GM23338 (cell line): ENCODE results near the gene IMPDH1. TPM values are rescaled to one million over a fixed set of nuclear protein-coding genes. Genes with fewer than 3 reads are reported as not detected.
A peak's percentile ranks its signal among the peaks of the same experiment; 100 is the strongest.

Experiments used
- ATAC-seq: fragments of 200-7000 bp; cut with Tn5 transposase; 3 replicates; pipeline ENCODE4 v1.9.1; 2020
- DNase-seq: peaks from one replicate; pipeline ENCODE4 v3.0.0-alpha.2; 2015; ENCODE audit warnings: low spot score
- H2AFZ ChIP-seq: fragments of 200-600 bp; sonication (generic); 2 replicates; pipeline ENCODE4 v1.8.0; 2016; ENCODE audit warnings: antibody characterized with exemption, mild to moderate bottlenecking, moderate library complexity
- H3F3A ChIP-seq: fragments of 200-600 bp; sonication (generic); replicated peaks from 2 replicates; pipeline ENCODE4 v1.8.0; 2017; ENCODE audit warnings: antibody characterized with exemption, mixed run types, low read depth
- H3K27ac ChIP-seq: fragments of 200-600 bp; sonication (generic); 2 replicates; pipeline ENCODE4 v1.6.1; 2016; ENCODE audit warnings: low read depth
- H3K27me3 ChIP-seq: fragments of 200-600 bp; sonication (generic); 2 replicates; pipeline ENCODE4 v1.8.0; 2016; ENCODE audit warnings: mild to moderate bottlenecking, mixed run types, moderate library complexity; ENCODE audit not compliant: insufficient read depth
- H3K36me3 ChIP-seq: fragments of 200-600 bp; sonication (generic); 2 replicates; pipeline ENCODE4 v1.8.0; 2016; ENCODE audit warnings: mild to moderate bottlenecking; ENCODE audit not compliant: insufficient read depth
- H3K4me1 ChIP-seq: fragments of 200-600 bp; sonication (generic); 2 replicates; pipeline ENCODE4 v1.8.0; 2016; ENCODE audit warnings: mild to moderate bottlenecking, moderate library complexity; ENCODE audit not compliant: insufficient read depth
- H3K4me2 ChIP-seq: fragments of 200-600 bp; sonication (generic); 2 replicates; pipeline ENCODE4 v1.7.1; 2017; ENCODE audit warnings: mixed run types
- H3K4me3 ChIP-seq: fragments of 200-600 bp; sonication (generic); 2 replicates; pipeline ENCODE4 v1.6.1; 2016; ENCODE audit warnings: mixed run types
- H3K79me2 ChIP-seq: fragments of 200-600 bp; sonication (generic); replicated peaks from 2 replicates; pipeline ENCODE4 v1.8.0; 2017; ENCODE audit warnings: mild to moderate bottlenecking; ENCODE audit not compliant: insufficient read depth
- H3K9me2 ChIP-seq: fragments of 200-600 bp; sonication (generic); 2 replicates; pipeline ENCODE4 v1.8.0; 2017; ENCODE audit not compliant: insufficient read depth
- H4K20me1 ChIP-seq: fragments of 200-600 bp; sonication (generic); replicated peaks from 2 replicates; pipeline ENCODE4 v1.8.0; 2017; ENCODE audit warnings: mild to moderate bottlenecking; ENCODE audit not compliant: insufficient read depth
- H3K27ac Mint-ChIP-seq: 2 replicates; pipeline ENCODE4 v1.8.0; 2020; ENCODE audit warnings: inconsistent platforms, mild to moderate bottlenecking, moderate library complexity, mixed read lengths
- H3K27me3 Mint-ChIP-seq: 3 replicates; pipeline ENCODE4 v1.8.0; 2022; ENCODE audit warnings: low read depth, mild to moderate bottlenecking, moderate library complexity, mixed read lengths, inconsistent platforms; ENCODE audit not compliant: insufficient read depth, poor library complexity
- H3K36me3 Mint-ChIP-seq: 3 replicates; pipeline ENCODE4 v1.8.0; 2021; ENCODE audit warnings: low read depth, mild to moderate bottlenecking, inconsistent platforms, moderate library complexity, mixed read lengths
- H3K4me1 Mint-ChIP-seq: 3 replicates; pipeline ENCODE4 v1.8.0; 2020; ENCODE audit warnings: mild to moderate bottlenecking, inconsistent platforms, mixed read lengths
- H3K4me3 Mint-ChIP-seq: 3 replicates; pipeline ENCODE4 v1.8.0; 2021; ENCODE audit warnings: moderate library complexity, mild to moderate bottlenecking, inconsistent platforms, mixed read lengths
- H3K9me3 Mint-ChIP-seq: 3 replicates; pipeline ENCODE4 v1.8.0; 2020; ENCODE audit warnings: moderate library complexity, mild to moderate bottlenecking, inconsistent platforms, mixed read lengths
- CREB1 ChIP-seq: fragments of 250-450 bp; sonication (Bioruptor Pico); IDR thresholded peaks from 2 replicates; pipeline ENCODE4 v1.5.0; 2020; ENCODE audit warnings: low read depth, mild to moderate bottlenecking, moderate library complexity
- ETS1 ChIP-seq: IDR thresholded peaks from 2 replicates; pipeline ENCODE4 v1.6.1; 2016; ENCODE audit warnings: antibody characterized with exemption
- EZH2 ChIP-seq: fragments of 200-600 bp; sonication (generic); IDR thresholded peaks from one replicate; pipeline ENCODE4 v1.8.0; 2017; ENCODE audit warnings: antibody characterized with exemption, mild to moderate bottlenecking, low read depth; ENCODE audit not compliant: unreplicated experiment
- EZH2phosphoT487 ChIP-seq: fragments of 200-600 bp; sonication (generic); IDR thresholded peaks from one replicate; pipeline ENCODE4 v1.8.1; 2018; ENCODE audit warnings: antibody characterized with exemption; ENCODE audit not compliant: unreplicated experiment
- JUNB ChIP-seq: IDR thresholded peaks from one replicate; pipeline ENCODE4 v1.6.1; 2016; ENCODE audit warnings: antibody characterized with exemption; ENCODE audit not compliant: unreplicated experiment
- NANOG ChIP-seq: IDR thresholded peaks from 2 replicates; pipeline ENCODE4 v1.6.1; 2016; ENCODE audit warnings: antibody characterized with exemption, borderline replicate concordance
- POLR2AphosphoS5 ChIP-seq: IDR thresholded peaks from 2 replicates; pipeline ENCODE4 v1.6.1; 2016; ENCODE audit warnings: antibody characterized with exemption, low read depth
- REST ChIP-seq: IDR thresholded peaks from one replicate; pipeline ENCODE4 v1.6.1; 2018; ENCODE audit warnings: antibody characterized with exemption; ENCODE audit not compliant: unreplicated experiment
- STAT1 ChIP-seq: IDR thresholded peaks from one replicate; pipeline ENCODE4 v1.6.1; 2016; ENCODE audit warnings: antibody characterized with exemption; ENCODE audit not compliant: unreplicated experiment
- ZNF114 ChIP-seq: fragments of 250-450 bp; sonication (Bioruptor Pico); IDR thresholded peaks from 2 replicates; pipeline ENCODE4 v1.5.0; 2020; ENCODE audit warnings: mild to moderate bottlenecking, moderate library complexity
- ZNF331 ChIP-seq: fragments of 250-450 bp; sonication (Bioruptor Pico); IDR thresholded peaks from 2 replicates; pipeline ENCODE4 v1.5.0; 2020; ENCODE audit warnings: low read depth, mild to moderate bottlenecking, moderate library complexity
- polyA plus RNA-seq: library from polyadenylated mRNA; unstranded; fragments of >200 nt; fragmentation: Nextera tagmentation; extraction: Ambion mirVana; gene quantifications from 2 replicates; pipeline ENCODE4 v1.2.1, GENCODE V29; 2016
- total RNA-seq: library from RNA; depleted of rRNA; stranded (reverse); fragments of >200 nt; shearing (Covaris generic); gene quantifications from 2 replicates; pipeline ENCODE4 v1.2.3, GENCODE V29; 2014
- TF ChIP-seq, protein P1 (sequence below): fragments of 250-450 bp; sonication (Bioruptor Pico); IDR thresholded peaks from 2 replicates; pipeline ENCODE4 v1.5.0; 2020; ENCODE audit warnings: mild to moderate bottlenecking, moderate library complexity
- TF ChIP-seq, protein P2 (sequence below), 2 experiments: fragments of 200-600 bp in 1 of 2; sonication (generic) in 1 of 2; conservative IDR thresholded peaks; 2 replicates each; pipeline versions ENCODE4 v1.5.1 to v1.6.1; 2016 to 2017; ENCODE audit warnings: antibody characterized with exemption in 2 of 2, low read depth in 2 of 2, mild to moderate bottlenecking in 2 of 2, moderate library complexity in 1 of 2

The IMPDH1 gene
- total and polyA plus RNA-seq, 2 experiments from 2014 or later = 16.4 to 48.3 TPM

GRCh38 chr7:128443831-128444600, 34.2 kb upstream of the IMPDH1 start:
- Mint-ChIP-seq H3K36me3 (no peaks in the 10 kb centered on the region), H3K27ac (no peak overlapping the region), H3K4me1 (peaks cover 4% of the 10 kb centered on the region; the same call in 2 of the 3 replicates), H3K27me3 (no peaks in the 10 kb centered on the region), H3K4me3 (no peak overlapping the region), H3K9me3 (no peaks in the 10 kb centered on the region)
- ATAC-seq (peak; percentile 45), DNase-seq (no peak)
- Histone ChIP-seq H3K36me3 (no peaks in the 10 kb centered on the region), H3F3A (no peaks in the 10 kb centered on the region), H3K9me2 (no peaks in the 10 kb centered on the region), H3K79me2 (no peaks in the 10 kb centered on the region), H3K4me1 (no peaks in the 10 kb centered on the region), H2AFZ (peak overlapping the region; percentile 78), H3K4me2 (no peak overlapping the region), H3K4me3 (no peak overlapping the region), H4K20me1 (no peaks in the 10 kb centered on the region), H3K27me3 (no peaks in the 10 kb centered on the region), H3K27ac (no peak overlapping the region)
- TF ChIP-seq EZH2phosphoT487 = no peak
- TF ChIP-seq NANOG = no peak
- TF ChIP-seq ETS1 = no peak
- TF ChIP-seq EZH2 = no peak
- no peak for TF ChIP-seq POLR2AphosphoS5
- no peak for TF ChIP-seq REST
- no peak for TF ChIP-seq ZNF114 (CRISPR knock-in tag)
- TF ChIP-seq CREB1 = no peak
- TF ChIP-seq STAT1 = no peak
- TF ChIP-seq, protein P1, sequence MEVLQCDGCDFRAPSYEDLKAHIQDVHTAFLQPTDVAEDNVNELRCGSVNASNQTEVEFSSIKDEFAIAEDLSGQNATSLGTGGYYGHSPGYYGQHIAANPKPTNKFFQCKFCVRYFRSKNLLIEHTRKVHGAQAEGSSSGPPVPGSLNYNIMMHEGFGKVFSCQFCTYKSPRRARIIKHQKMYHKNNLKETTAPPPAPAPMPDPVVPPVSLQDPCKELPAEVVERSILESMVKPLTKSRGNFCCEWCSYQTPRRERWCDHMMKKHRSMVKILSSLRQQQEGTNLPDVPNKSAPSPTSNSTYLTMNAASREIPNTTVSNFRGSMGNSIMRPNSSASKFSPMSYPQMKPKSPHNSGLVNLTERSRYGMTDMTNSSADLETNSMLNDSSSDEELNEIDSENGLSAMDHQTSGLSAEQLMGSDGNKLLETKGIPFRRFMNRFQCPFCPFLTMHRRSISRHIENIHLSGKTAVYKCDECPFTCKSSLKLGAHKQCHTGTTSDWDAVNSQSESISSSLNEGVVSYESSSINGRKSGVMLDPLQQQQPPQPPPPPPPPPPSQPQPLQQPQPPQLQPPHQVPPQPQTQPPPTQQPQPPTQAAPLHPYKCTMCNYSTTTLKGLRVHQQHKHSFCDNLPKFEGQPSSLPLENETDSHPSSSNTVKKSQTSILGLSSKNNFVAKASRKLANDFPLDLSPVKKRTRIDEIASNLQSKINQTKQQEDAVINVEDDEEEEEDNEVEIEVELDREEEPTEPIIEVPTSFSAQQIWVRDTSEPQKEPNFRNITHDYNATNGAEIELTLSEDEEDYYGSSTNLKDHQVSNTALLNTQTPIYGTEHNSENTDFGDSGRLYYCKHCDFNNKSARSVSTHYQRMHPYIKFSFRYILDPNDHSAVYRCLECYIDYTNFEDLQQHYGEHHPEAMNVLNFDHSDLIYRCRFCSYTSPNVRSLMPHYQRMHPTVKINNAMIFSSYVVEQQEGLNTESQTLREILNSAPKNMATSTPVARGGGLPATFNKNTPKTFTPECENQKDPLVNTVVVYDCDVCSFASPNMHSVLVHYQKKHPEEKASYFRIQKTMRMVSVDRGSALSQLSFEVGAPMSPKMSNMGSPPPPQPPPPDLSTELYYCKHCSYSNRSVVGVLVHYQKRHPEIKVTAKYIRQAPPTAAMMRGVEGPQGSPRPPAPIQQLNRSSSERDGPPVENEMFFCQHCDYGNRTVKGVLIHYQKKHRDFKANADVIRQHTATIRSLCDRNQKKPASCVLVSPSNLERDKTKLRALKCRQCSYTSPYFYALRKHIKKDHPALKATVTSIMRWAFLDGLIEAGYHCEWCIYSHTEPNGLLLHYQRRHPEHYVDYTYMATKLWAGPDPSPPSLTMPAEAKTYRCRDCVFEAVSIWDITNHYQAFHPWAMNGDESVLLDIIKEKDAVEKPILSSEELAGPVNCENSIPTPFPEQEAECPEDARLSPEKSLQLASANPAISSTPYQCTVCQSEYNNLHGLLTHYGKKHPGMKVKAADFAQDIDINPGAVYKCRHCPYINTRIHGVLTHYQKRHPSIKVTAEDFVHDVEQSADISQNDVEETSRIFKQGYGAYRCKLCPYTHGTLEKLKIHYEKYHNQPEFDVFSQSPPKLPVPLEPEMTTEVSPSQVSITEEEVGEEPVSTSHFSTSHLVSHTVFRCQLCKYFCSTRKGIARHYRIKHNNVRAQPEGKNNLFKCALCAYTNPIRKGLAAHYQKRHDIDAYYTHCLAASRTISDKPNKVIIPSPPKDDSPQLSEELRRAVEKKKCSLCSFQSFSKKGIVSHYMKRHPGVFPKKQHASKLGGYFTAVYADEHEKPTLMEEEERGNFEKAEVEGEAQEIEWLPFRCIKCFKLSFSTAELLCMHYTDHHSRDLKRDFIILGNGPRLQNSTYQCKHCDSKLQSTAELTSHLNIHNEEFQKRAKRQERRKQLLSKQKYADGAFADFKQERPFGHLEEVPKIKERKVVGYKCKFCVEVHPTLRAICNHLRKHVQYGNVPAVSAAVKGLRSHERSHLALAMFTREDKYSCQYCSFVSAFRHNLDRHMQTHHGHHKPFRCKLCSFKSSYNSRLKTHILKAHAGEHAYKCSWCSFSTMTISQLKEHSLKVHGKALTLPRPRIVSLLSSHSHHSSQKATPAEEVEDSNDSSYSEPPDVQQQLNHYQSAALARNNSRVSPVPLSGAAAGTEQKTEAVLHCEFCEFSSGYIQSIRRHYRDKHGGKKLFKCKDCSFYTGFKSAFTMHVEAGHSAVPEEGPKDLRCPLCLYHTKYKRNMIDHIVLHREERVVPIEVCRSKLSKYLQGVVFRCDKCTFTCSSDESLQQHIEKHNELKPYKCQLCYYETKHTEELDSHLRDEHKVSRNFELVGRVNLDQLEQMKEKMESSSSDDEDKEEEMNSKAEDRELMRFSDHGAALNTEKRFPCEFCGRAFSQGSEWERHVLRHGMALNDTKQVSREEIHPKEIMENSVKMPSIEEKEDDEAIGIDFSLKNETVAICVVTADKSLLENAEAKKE (CRISPR knock-in tag) = no peak
- TF ChIP-seq JUNB = no peak
- TF ChIP-seq, protein P2, sequence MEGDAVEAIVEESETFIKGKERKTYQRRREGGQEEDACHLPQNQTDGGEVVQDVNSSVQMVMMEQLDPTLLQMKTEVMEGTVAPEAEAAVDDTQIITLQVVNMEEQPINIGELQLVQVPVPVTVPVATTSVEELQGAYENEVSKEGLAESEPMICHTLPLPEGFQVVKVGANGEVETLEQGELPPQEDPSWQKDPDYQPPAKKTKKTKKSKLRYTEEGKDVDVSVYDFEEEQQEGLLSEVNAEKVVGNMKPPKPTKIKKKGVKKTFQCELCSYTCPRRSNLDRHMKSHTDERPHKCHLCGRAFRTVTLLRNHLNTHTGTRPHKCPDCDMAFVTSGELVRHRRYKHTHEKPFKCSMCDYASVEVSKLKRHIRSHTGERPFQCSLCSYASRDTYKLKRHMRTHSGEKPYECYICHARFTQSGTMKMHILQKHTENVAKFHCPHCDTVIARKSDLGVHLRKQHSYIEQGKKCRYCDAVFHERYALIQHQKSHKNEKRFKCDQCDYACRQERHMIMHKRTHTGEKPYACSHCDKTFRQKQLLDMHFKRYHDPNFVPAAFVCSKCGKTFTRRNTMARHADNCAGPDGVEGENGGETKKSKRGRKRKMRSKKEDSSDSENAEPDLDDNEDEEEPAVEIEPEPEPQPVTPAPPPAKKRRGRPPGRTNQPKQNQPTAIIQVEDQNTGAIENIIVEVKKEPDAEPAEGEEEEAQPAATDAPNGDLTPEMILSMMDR (conservative IDR thresholded peaks at IDR 0.05; ENCODE audit: low read depth in 2 of 2) = no peak
- TF ChIP-seq ZNF331 (CRISPR knock-in tag) = no peak
